Suppressor macrophage treated with lipopolysaccharide for 1 hour (primary cell): Measurements from ENCODE around the gene CENPVL1.
A peak's percentile ranks its signal among the peaks of the same experiment; 100 is the strongest.
"Not testable (repeated sequence)": the region's sequence is repeated elsewhere in the genome, so short reads cannot be mapped to it uniquely, and the experiment has no call there.

Experiments
- DNase-seq, 3 donors: peaks; one replicate each; pipeline ENCODE4 v3.0.0-alpha.2; 2020 to 2022

The CENPVL1 gene

DNA sequence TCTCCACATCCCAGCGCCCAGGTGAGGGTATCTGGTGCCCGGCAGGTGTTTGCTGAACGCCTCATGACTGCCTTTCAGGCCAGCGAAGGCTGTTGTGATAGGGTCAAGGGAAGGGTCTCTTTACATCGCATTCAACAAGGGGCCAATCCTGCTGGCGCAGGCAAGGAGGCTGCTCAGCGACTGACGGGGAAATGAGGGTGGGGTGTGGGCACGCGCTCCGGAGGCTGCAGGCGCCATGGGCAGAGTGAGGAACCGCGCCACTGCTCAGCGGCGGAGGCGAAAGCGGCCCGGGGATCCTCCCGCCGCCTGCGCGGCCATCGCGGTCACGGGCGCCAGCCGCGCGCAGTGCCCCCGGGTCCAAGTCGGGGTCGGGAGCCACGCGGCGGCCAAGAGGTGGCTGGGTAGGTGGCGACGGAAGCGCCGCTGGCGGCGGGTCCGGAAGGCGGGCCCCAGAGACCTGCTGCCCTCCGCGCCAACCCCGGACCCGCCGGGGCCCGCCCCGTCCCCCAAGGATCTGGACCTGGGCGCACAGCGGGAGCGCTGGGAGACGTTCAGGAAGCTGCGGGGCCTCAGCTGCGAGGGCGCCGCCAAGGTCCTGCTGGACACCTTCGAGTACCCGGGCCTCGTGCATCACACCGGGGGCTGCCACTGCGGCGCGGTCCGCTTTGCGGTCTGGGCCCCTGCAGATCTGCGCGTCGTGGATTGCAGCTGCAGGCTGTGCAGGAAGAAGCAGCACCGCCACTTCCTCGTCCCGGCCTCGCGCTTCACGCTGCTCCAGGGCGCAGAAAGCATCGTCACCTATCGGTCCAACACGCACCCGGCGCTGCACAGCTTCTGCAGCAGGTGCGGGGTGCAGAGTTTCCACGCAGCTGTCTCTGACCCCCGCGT lies at the start of gene CENPVL1:
TSS of gene CENPVL1 (plus strand) at position 236 of the 888 bp plus-strand sequence. CDS start at position 236, 0 bp downstream.
- DNase-seq, result not testable (repeated sequence)

DNA sequence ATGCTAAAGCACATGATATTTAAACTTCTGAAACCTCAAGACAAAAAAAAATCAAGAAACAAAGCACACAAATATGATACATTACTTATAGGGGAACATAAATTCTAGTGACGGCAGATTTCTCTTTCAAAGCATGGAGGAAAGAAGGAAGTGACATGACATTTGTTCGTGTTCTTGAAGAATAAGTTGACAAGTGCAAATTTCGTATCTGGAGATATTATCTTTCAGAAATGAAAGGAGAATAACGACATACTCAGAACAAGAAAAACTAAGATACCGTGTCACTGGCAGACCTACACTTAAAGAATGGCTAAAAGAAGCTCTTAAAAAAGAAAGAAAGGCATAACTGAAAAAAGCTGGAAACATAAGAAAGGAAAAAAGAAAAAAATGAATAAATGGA lies 44.3 kb upstream of the CENPVL1 start:
- no peak for DNase-seq

DNA sequence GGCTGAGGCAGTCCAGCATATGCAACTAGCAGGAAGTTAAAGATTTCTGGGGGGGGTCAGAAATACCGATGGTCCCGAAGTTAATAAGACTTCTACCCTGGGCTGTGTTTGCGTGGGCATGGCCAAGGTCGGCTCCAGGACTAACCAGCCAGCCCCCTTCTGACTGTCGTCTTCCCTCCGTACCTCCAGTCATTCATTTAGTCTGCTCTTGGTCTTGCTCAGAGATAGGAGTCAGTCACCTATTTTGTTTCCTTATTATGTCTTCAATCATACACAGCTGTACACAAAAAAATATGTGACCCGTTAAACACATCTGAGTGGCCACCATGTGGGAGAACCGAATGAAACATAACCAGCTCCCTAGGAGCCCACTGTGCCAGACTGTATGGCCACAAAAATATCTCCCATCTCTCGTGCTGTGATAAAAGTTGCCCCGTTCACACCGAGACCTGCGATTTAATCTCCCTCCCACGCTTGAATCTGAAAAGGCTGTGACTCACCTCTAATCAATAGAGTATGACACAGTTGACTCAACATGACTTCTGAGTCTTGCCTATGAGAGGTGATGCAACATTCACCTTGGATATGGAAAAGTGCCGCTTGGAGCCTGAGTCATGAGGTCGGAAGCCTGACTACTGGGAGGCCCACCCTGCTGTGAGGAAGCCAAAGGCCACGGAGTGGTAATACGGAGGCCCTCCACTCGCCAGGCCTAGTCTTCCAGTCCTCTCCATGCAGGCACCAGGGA lies 30.5 kb upstream of the CENPVL1 start:
- not testable (repeated sequence) for DNase-seq

DNA sequence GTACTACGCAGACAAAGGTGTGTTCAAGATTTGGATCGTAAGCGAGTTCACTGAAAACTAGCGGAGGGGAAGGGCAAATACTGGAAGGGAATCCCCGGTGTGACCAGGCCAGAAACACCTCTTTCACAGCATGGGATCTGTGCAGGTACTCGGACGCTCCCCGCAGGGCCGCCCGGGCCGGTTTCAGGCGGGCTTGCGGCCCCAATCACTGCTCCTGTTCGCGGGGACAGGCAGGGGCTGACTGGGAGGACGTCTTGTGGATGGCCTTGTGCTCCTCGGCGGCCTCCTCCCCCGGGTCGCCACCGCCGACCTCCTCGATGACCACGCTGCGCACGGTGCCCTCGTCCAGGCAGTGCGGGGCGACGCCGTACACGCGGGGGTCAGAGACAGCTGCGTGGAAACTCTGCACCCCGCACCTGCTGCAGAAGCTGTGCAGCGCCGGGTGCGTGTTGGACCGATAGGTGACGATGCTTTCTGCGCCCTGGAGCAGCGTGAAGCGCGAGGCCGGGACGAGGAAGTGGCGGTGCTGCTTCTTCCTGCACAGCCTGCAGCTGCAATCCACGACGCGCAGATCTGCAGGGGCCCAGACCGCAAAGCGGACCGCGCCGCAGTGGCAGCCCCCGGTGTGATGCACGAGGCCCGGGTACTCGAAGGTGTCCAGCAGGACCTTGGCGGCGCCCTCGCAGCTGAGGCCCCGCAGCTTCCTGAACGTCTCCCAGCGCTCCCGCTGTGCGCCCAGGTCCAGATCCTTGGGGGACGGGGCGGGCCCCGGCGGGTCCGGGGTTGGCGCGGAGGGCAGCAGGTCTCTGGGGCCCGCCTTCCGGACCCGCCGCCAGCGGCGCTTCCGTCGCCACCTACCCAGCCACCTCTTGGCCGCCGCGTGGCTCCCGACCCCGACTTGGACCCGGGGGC lies 28.2 kb upstream of the CENPVL1 start:
- DNase-seq, result not testable (repeated sequence)

DNA sequence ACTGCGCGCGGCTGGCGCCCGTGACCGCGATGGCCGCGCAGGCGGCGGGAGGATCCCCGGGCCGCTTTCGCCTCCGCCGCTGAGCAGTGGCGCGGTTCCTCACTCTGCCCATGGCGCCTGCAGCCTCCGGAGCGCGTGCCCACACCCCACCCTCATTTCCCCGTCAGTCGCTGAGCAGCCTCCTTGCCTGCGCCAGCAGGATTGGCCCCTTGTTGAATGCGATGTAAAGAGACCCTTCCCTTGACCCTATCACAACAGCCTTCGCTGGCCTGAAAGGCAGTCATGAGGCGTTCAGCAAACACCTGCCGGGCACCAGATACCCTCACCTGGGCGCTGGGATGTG lies 27.6 kb upstream of the CENPVL1 start, which contains the start of gene CENPVL2:
TSS of gene CENPVL2 (minus strand) at position 112 of the 343 bp plus-strand sequence. CDS start at position 112, 0 bp downstream.
- DNase-seq, result not testable (repeated sequence)

DNA sequence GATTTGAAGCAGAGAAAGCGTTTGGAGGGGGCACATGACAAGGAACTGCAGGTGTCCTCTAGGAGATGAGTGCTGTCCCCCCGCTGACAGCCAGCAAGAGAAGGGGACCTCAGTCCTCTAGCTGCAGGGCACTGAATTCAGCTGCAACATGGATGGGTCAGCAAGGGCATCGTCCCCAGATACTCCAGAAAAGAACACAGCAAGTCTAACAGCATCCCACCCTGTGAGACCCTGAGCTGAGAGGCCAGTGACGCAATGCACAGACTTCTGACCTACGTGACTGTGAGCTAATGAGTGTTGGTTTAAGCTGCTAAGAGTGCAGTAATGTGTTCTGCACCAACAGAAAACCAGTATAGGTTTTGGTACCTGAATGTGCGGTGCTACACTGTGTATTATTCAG lies 16.1 kb upstream of the CENPVL1 start:
- DNase-seq, result no peak

DNA sequence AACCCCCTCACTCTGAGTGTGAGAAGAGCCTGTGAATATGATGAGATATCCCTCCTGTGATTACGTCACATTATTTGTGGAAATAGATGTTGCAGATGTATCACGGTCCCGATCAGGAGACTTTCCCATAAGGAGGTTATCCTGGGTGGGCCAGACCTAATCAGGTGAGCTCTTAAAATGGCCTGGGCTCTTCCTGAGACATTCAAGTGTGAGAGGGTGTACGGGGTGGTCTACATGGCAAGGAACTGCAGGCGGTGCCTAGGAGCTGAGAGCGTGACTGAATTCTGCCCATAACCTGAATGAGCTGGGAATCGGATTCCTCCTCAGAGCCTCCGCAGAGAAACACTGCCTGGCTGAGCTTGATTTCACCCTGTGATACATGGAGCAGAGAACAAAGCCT lies 12.9 kb upstream of the CENPVL1 start:
- DNase-seq, result no peak

DNA sequence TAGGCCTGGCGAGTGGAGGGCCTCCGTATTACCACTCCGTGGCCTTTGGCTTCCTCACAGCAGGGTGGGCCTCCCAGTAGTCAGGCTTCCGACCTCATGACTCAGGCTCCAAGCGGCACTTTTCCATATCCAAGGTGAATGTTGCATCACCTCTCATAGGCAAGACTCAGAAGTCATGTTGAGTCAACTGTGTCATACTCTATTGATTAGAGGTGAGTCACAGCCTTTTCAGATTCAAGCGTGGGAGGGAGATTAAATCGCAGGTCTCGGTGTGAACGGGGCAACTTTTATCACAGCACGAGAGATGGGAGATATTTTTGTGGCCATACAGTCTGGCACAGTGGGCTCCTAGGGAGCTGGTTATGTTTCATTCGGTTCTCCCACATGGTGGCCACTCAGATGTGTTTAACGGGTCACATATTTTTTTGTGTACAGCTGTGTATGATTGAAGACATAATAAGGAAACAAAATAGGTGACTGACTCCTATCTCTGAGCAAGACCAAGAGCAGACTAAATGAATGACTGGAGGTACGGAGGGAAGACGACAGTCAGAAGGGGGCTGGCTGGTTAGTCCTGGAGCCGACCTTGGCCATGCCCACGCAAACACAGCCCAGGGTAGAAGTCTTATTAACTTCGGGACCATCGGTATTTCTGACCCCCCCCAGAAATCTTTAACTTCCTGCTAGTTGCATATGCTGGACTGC lies 2.8 kb downstream of the CENPVL1 start:
- not testable (repeated sequence) for DNase-seq

DNA sequence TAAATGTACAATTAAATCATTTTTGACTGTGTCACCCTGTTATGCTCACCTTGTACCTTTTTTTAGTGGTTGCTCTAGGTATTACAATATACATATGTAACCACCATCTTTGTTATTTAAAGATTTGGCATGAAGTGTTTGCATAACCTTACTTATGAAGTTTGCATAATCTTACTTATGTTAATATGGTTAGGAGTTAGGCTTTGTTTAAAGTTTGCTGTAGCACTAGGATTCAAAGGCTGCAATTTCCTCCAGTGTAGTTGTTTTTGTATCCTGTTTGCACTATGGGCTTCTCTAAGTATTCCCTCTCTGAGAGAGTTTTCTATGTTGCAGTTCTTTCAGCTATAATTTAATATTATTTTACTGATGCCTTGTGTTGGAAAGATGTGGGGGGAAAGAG lies 17.9 kb downstream of the CENPVL1 start:
- no peak for DNase-seq

DNA sequence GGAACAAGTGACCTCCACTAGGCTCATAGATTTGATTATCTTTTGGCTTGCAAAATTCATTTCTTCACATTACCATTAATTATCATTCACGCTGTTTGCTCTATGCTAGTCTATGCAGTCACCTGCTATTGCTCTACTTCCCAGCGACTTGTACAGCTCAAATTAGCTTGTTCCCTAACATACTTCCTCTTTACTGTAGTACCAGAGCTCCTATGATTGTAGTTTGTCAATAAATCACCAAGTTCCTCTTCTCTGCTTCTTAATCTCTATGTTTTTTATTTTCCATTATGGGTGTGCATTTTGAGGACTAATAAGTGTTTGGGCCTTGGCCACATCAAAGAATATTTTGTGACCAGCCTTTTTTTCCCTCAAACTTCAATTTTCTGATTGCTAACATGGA lies 26.8 kb downstream of the CENPVL1 start:
- peak; percentile 5 to 41 (median 18) for DNase-seq

DNA sequence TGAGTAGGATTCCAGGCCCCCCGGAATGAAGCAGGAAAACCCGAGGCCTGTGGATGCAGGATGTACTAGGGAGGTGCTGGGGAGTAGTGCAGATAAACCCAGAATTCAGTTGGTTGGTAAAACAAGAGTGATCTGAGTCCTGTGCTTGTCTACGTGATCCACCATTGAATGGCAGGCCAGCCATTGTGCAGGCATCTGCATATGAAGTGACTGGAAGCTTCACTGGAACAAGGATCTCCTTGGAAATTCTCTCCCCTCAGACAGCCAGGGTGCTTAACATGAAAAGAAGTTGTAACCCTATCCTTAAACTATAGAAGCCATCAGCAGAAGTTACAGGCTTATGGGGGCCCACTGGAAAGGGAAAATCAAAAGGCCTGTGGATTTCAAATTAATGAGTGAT lies 32.3 kb downstream of the CENPVL1 start:
- no peak for DNase-seq

DNA sequence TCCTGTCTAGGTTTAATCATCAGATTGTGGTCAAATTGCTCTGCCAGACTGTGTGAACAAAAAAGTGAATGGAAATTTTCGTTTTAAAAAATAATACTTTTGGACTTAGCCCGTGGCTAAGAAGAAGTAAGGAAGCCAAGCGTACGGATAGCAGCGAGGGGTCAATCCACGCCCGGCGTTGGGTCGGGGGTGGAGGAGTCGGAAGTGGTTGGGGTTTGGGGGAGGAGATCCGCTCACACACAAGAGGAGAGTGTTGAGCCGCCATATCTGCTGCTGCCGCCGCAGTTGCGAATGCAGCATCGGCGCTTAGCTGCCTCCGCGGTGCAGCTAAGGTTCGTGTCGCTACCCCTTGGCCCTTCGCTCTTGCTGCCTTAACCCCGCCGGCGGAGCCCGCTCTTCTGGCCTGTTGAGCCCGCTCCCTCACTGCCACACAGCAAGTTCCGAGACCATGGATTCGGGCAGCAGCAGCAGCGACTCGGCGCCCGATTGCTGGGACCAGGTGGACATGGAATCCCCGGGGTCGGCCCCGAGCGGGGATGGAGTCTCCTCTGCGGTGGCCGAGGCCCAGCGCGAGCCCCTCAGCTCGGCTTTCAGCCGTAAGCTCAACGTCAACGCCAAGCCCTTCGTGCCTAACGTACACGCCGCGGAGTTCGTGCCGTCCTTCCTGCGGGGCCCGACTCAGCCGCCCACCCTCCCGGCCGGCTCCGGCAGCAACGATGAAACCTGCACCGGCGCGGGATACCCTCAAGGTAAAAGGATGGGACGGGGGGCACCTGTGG lies 33.1 kb downstream of the CENPVL1 start, which contains the start of gene GSPT2:
TSS of gene GSPT2 (plus strand) at position 264 of the 779 bp plus-strand sequence. CDS start at position 449, 185 bp downstream.
- peak; percentile 52 to 66 (median 61) for DNase-seq

DNA sequence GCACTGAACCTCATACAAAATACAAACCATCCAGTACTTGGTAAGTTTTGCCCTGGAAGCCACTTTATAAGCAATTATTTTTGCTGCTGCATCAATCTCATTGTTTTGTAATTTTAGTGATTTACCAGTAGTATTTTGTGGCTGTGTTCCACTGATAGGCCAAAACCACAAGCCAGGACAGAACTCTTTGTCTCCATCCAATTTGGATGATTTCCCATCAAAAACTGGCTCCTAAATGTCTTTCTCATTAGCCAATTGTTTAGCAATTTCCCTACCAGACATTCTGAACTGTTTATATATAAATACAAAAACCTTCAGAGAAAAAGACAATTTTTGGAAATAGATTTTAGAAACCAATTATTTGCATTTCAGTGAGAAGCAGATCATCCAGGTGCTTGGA lies 37.4 kb downstream of the CENPVL1 start:
- no peak for DNase-seq

DNA sequence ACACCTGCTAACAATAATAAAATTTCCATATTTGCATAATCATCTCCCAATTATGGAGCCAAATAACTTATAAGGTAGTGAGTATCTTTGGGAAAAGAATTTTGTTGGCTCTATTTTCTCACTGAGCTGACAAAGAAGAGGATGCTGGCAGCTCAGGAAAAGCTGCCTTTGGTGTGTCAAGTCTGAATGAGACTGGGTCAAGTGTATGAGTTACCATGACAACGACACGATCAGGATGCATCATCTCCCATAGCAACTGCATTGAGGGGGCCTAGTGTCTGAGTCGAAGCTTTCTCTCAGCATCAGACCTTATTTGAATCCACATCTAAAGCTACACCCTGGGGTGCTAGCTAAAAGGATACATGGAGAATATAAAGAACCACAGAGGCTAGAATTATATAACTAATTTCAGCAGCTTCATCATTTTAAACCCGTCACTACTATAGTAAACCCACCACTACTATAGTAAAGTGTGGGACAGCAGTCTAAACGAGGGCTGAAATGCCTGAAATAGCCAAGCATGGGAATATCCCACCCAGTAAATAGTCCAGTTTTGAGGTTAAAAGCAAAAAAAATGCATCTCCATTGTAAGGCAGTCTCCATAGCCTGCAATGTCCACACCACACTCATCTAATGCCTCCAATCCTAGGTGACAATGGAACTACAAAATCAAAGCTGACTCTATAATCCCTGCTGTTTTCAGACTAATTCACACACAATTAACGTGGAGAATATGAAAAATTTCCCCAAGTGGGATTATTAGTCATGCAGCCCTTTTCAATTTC lies 48.9 kb downstream of the CENPVL1 start:
- no peak for DNase-seq

DNA sequence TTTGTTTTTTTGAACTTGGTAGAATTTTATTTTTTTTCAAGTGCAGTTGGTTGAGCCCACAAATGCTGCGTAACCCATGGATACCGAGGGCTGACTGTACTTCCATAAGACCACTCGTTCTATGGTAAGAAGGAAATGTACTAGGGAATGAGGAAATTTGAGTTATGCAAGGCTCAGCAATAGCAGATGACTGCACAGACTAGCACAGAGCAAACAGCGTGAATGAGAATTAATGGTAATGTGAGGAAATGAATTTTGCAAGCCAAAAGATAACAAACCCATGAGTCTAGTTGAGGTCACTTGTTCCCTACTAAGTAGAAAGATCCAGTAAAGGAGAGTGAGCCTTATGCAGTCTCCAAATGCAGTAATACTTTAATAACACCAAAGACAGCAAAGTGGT lies 50.3 kb downstream of the CENPVL1 start:
- peak in 1 of 3 donors; percentile 1 for DNase-seq
